Body of pancreas (tissue), 4 donors: Measurements from ENCODE around the gene PREX1.

Experiments
- POLR2A ChIP-seq, 3 donors: fragments of 450-650 bp; IDR thresholded peaks; one replicate each; pipeline ENCODE4 v1.6.1; 2016; ENCODE audit warnings: antibody characterized with exemption in 3 of 3, mild to moderate bottlenecking in 2 of 3
- TF ChIP-seq, protein P1 (sequence below), 7 experiments: fragments of 450-650 bp in 4 of 7; fragments of 200-600 bp in 3 of 7; sonication (generic) in 3 of 7; IDR thresholded peaks; one replicate each; pipeline ENCODE4 v1.5.1; 2016 to 2019; ENCODE audit warnings: antibody characterized with exemption in 7 of 7

GRCh38 chr20:48839154-48839917 lies 11.5 kb upstream of the PREX1 start:
- TF ChIP-seq, protein P1, sequence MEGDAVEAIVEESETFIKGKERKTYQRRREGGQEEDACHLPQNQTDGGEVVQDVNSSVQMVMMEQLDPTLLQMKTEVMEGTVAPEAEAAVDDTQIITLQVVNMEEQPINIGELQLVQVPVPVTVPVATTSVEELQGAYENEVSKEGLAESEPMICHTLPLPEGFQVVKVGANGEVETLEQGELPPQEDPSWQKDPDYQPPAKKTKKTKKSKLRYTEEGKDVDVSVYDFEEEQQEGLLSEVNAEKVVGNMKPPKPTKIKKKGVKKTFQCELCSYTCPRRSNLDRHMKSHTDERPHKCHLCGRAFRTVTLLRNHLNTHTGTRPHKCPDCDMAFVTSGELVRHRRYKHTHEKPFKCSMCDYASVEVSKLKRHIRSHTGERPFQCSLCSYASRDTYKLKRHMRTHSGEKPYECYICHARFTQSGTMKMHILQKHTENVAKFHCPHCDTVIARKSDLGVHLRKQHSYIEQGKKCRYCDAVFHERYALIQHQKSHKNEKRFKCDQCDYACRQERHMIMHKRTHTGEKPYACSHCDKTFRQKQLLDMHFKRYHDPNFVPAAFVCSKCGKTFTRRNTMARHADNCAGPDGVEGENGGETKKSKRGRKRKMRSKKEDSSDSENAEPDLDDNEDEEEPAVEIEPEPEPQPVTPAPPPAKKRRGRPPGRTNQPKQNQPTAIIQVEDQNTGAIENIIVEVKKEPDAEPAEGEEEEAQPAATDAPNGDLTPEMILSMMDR (IDR thresholded peaks at IDR 0.05), result no peak
- no peak for TF ChIP-seq POLR2A (IDR thresholded peaks at IDR 0.05)
